NOMO-1 treated with dmso at 0.1 percent for 144 hours (cell line): ENCODE measurements around the gene SLC16A10.
"Not testable (repeated sequence)": the region's sequence is repeated elsewhere in the genome, so short reads cannot be mapped to it uniquely, and the experiment has no call there.

Source experiments
- DNase-seq: peaks from one replicate; lab custom pipeline; 2025; ENCODE audit not compliant: unreplicated experiment; lab: John Stamatoyannopoulos, UW

The SLC16A10 gene, protein sequence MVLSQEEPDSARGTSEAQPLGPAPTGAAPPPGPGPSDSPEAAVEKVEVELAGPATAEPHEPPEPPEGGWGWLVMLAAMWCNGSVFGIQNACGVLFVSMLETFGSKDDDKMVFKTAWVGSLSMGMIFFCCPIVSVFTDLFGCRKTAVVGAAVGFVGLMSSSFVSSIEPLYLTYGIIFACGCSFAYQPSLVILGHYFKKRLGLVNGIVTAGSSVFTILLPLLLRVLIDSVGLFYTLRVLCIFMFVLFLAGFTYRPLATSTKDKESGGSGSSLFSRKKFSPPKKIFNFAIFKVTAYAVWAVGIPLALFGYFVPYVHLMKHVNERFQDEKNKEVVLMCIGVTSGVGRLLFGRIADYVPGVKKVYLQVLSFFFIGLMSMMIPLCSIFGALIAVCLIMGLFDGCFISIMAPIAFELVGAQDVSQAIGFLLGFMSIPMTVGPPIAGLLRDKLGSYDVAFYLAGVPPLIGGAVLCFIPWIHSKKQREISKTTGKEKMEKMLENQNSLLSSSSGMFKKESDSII

GRCh38 chr6:111087106-111087835, at the start of gene SLC16A10:
SLC16A10 (plus strand) TSS chr6:111087503; CDS start chr6:111087753, 250 bp downstream.
- DNase-seq: no peak

GRCh38 chr6:111038534-111039252, 48.6 kb upstream of the SLC16A10 start:
- no peak for DNase-seq

DNA sequence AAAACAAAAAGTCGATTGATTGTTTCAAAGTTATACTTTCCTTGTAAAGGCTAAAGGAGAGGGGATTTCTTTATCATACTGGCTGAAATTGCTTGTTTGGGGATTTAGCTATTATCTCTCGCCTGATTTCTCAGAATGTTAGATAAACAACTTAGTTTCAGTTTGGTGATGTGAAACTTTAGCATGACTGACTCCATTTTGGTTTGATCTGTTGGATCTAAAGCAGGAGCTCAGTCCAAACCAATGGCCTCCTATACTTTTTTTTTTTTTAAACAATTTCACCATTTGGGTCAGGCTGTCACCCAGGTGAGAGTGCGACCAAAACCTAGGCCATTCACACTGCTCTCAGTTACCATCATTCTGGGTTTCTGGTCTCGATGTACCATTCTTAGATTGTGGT, 45.4 kb upstream of the SLC16A10 start:
- no peak for DNase-seq

DNA sequence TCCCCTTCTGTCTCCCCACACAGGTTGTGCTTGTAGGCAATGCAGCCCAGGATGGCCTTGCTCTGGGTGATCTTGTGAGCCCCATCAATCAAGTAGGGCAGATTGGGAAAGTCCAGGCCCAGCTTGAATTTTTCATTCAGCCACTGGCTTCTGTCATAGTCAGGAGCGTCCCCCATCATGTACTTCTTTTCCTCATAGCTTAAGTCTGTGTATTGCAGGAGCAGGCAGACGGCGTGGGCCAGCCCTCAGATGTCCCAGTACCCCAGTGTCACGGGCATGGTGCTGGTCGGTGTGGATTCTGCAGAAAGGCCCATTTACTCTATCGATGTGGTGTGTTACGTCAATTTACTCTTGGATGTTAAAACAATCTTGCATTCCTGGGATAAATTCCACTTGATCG, 40.1 kb upstream of the SLC16A10 start:
- no peak for DNase-seq

DNA sequence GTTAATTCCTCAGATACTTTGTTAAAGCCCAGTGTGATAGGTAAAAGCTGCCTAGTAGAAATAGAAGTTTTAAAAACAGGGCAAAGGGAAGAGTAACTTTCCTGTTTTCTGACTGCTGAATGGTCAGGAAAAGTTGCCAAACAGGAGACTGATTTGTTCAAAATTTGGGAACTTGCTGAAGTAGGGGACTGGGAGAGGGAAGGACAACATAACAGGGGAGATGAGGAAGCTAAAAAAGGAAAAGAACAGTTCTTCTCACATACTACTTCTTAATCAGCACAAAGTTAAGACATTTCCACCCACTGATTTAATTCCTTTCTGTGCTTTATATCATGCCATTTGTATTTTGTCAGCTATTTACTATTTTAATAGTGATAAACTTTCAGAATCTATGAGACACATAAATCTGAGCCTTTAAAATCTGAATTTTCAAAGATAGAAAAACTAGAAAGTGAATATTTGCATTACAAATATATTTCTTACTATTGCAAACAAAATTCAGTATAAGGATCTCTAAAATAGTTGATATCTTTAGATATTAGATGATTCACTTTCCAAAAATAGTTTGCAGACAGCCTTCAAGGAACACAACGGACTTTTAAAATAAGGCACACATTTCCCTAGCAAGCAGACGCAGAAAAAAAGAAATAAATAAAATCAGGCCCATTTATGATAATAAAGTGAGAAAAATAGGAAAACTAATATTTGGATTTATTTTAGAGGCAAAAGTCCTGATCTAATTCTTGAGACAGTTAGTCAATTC, 36.9 kb upstream of the SLC16A10 start:
- no peak for DNase-seq

DNA sequence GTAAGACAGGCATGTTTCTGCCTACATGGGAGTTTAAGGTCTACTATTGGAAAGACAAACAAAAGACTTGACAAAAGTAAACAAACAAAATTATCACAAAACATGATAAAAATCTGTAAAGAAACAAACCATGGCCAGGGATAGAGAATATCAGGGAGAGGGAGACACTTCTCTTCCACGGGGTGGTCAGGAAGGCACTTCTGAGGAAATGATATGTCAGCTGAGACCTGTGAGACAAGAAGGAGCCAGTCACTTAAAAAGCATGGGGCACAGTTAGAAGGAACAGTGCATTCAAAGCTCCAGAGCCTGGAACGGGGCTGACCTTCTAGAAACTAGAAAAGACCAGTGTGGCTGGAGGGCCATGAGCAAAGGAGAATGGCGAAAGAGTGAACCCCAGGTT, 35.1 kb upstream of the SLC16A10 start:
- no peak for DNase-seq

DNA sequence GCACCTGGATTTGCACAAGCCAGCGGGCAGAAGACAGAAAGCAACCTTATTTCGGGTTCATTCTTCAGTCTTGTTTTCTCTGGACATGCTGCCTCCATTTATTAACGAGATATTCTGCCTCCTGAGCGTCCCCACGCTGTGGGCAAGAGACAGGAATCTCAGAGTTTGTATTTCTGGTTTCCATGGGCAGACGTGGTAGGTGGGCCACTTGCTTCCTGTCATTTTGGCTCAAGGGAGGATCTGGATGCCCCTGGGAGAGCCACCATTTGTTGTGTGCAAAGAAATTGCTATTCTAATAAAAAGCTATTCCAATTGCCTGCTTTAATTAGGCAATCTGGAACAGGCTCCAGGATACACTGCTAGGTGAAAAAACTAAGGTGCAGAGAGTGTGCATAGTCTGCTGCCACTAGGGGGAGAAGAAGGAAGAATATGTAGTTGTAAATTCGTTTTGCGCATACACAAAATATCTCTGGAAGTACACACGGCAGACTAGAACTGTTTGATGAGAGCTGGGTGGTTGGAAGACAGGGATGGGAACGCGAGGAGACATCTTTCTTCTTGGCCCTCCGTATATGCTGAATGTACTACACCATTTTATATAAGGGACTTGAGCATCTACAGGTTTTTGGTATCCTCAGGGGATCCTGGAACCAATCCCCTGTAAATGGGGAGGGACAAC, 30.1 kb upstream of the SLC16A10 start:
- peak; percentile 8 for DNase-seq

- DNase-seq: no peak
Observed at GRCh38 chr6:111061508-111061907, 25.8 kb upstream of the SLC16A10 start.

GRCh38 chr6:111061985-111062384, 25.3 kb upstream of the SLC16A10 start:
- DNase-seq: not testable (repeated sequence)

DNA sequence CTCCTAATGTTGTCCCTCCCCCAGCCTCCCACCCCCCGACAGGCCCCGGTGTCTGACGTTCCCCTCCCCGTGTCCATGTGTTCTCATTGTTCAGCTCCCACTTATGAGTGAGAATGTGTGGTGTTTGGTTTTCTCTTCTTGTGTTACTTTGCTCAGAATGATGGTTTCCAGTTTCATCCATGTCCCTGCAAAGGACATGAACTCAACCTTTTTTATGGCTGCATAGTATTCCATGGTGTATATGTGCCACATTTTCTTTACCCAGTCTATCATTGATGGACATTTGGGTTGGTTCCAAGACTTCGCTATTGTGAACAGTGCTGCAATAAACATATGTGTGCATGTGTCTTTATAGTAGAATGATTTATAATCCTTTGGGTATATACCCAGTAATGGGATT, 24.4 kb upstream of the SLC16A10 start:
- not testable (repeated sequence) for DNase-seq

DNA sequence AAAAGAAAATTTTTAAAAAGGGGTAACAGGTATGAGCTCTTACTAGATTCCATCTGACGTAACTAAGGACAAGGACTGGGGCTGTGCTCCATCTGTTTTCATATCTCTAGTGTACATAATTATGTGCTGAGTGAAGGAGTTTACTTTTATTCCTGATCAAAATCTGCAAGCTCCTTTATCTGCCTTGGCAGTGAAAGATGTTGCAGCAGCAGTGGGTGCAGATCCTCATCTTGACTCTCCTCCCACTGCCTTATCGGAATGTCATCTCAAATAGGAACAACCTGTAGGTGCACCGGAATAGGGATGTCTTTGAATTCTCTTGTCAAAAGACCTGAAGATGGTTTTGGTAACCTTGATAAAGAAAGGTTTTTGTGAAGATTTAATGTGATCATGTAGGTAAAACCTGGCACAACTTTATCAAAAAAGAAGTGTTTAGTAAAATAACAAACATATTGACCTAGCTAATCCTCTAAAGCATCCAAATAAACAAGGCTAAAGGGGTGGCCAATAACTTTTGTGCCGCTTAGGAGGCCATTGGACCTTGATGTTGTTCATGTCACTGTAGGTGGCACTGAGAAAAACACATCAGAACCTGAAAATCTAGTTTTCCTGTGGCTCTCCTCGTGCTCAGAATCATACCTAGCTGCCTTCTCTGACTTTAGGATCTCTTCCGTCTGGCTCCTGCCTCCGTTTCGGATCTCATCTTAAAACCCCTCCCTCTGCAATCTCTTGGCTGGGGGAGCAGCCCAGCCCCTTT, 19.0 kb upstream of the SLC16A10 start:
- no peak for DNase-seq

GRCh38 chr6:111068866-111069234, 18.5 kb upstream of the SLC16A10 start:
- DNase-seq: no peak

DNA sequence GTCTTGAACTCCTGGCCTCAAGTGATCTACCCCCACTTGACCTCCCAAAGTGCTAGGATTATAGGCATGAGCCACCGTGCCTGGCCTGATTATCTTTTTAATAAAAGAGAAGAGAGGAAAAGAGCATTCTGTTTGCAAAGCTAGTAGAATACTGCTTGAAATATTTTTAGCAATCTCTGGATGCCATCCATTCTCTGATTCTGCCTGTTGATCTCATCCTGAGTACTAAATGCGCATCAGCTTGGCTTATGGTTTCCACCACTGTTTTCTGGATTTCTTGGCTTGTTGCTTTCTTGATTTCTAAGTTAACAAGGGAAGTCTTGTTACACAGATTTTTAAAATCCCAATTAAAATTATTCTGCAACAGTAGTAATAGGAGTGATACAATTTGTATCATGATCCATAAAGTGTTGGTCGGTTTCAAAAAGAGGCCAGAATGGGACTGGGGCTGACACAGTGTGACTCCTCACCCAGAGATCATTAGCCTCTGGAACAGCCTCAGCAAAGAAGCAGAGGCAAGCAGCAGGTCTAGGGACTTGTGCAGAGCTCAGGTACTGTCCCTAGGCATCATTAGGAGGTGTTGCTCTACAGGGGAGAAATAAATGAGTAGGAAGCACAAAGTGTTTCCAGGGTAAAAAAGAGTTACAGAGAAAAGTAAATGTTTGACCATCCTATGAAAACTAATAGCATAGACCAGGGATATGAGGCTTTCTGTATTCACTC, 17.8 kb upstream of the SLC16A10 start:
- no peak for DNase-seq

- DNase-seq: no peak
Observed at GRCh38 chr6:111070105-111071005, 16.9 kb upstream of the SLC16A10 start.

DNA sequence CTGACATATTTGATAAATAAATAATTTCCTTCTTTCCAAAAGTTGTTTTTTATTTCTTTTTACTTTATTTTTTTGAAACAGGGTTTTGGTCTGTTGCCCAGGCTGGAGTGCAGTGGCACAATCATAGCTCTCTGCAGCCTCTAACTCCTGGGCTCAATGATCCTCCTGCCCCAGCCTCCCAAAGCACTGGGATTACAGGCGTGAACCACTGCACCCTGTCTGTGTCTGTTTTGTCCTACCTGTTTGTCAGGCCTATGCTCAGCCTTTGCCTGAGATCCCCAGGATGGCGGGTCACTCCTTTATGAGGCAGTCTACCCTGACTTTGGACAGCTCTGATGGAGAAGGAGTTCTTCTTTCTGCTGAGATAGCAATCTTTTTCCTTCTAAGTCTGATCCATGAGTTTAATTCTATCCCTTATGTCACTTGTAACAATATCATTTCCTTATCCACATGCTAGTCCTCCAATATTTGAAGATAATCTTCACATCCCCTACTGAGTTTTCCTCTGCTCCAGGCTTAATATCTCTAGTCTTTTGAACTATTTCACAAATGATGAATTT, 14.4 kb upstream of the SLC16A10 start:
- DNase-seq: no peak

- no peak for DNase-seq
Observed at GRCh38 chr6:111074311-111074710, 13.0 kb upstream of the SLC16A10 start.

DNA sequence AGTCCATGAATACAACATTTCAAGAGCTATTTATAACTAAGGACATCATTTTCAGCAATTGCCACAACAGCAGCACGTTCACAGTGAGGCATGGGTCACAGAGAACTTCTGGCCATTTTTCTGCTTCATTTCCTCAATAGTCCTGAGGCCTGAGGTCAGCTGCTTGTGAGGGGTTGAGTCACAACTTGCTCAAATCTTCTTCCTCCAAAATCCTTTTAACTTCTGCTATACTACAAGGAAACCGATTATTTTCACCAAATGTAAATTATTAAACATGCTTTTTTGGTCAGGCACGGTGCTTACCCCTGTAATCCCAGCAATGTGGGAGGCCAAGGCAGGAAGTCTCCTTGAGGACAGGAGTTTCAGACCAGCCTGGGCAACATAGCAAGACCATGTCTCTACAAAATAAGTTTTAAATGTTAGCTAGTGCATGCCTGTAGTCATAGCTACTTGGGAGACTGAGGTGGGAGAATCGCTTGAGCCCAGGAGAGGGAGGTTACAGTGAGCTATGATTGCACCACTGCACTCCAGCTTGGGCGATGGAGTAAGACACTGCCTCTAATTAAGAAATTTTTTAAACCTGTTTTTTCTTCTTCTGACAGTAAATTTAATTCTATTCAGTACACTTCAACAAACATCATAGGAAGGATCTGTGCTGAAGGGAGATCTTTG, 11.1 kb upstream of the SLC16A10 start:
- DNase-seq: peak; percentile 23
